ENCODE results near the gene S100A4.
A peak's percentile ranks its signal among the peaks of the same experiment; 100 is the strongest.
"Not testable (repeated sequence)": the region's sequence is repeated elsewhere in the genome, so short reads cannot be mapped to it uniquely, and the experiment has no call there.

S100A4 gene

GRCh38 chr1:153526132-153526543, 19.5 kb downstream of the S100A4 start:
- H3K27ac ChIP-seq: peak overlapping the region; percentile 98
- CTCF ChIA-PET: interaction anchor here (0.6 to 1.5 kb wide), 3 partner anchors 16 to 173 kb away, joined by 3 to 4 read pairs (median 3); no protein-coding TSS in a partner anchor
- POLR2A ChIA-PET (ENCODE audit: low non-redundant PET): interaction anchor here (0.5 to 2.7 kb wide), 5 partner anchors 9 to 108 kb away, joined by 3 to 7 read pairs (median 5); partner anchors contain the start of genes S100A2 and S100A6
- no peak for TF ChIP-seq CTCF (conservative IDR thresholded peaks at IDR 0.05; ENCODE audit: low read depth)
- peak; percentile 47 for DNase-seq (ENCODE audit: low spot score)

GRCh38 chr1:153525088-153525728, 20.4 kb downstream of the S100A4 start:
- peak overlapping the region; percentile 98 for H3K27ac ChIP-seq
- DNase-seq (ENCODE audit: low spot score): no peak
- TF ChIP-seq CTCF (conservative IDR thresholded peaks at IDR 0.05; ENCODE audit: low read depth): no peak
- CTCF ChIA-PET: no interaction called here
- POLR2A ChIA-PET (ENCODE audit: low non-redundant PET): interaction anchor here (1.3 to 2.7 kb wide), 4 partner anchors 10 to 41 kb away, joined by 3 to 7 read pairs (median 6); partner anchors contain the start of genes S100A2 and S100A6

- peak overlapping the region; percentile 54 for H3K27ac ChIP-seq
- DNase-seq (ENCODE audit: low spot score); POLR2A ChIA-PET (ENCODE audit: low non-redundant PET): not testable (repeated sequence)
- CTCF ChIA-PET: interaction anchor here (0.6 kb wide), 2 partner anchors 12 to 487 kb away, joined by 3 to 5 read pairs; no protein-coding TSS in a partner anchor
These were observed 23.1 kb downstream of the S100A4 start for GRCh38 chr1:153522353-153523048.

- CTCF ChIA-PET: interaction anchor here (1.0 kb wide), 1 partner anchor 11 kb away, joined by 3 read pairs; no protein-coding TSS in a partner anchor
- peak overlapping the region; percentile 54 for H3K27ac ChIP-seq
- DNase-seq (ENCODE audit: low spot score); POLR2A ChIA-PET (ENCODE audit: low non-redundant PET): not testable (repeated sequence)
These were observed 23.8 kb downstream of the S100A4 start for GRCh38 chr1:153521808-153522207.

- ChIA-PET POLR2A (ENCODE audit: low non-redundant PET) (no interaction called here), CTCF (interaction anchor here (1.0 kb wide), 1 partner anchor 10 kb away, joined by 3 read pairs; no protein-coding TSS in a partner anchor)
- H3K27ac ChIP-seq: peak overlapping the region; percentile 54
- TF ChIP-seq CTCF (conservative IDR thresholded peaks at IDR 0.05; ENCODE audit: low read depth): no peak
- no peak for DNase-seq (ENCODE audit: low spot score)
These were observed 24.7 kb downstream of the S100A4 start for GRCh38 chr1:153520818-153521476.

GRCh38 chr1:153520137-153520691, 25.4 kb downstream of the S100A4 start:
- POLR2A ChIA-PET (ENCODE audit: low non-redundant PET); H3K27ac ChIP-seq; DNase-seq (ENCODE audit: low spot score): not testable (repeated sequence)
- CTCF ChIA-PET: interaction anchor here (1.3 kb wide), 1 partner anchor 12 kb away, joined by 6 read pairs; no protein-coding TSS in a partner anchor

- H3K27ac ChIP-seq: 0 out of 2 replicates have a peak overlapping the region, but pooled peaks have one; percentile 15
- DNase-seq (ENCODE audit: low spot score): no peak
- POLR2A ChIA-PET (ENCODE audit: low non-redundant PET): no interaction called here
- TF ChIP-seq CTCF (conservative IDR thresholded peaks at IDR 0.05; ENCODE audit: low read depth): no peak
- CTCF ChIA-PET: interaction anchor here (1.0 to 1.3 kb wide), 2 partner anchors 13 to 99 kb away, joined by 3 to 6 read pairs; no protein-coding TSS in a partner anchor
These were observed 26.4 kb downstream of the S100A4 start for GRCh38 chr1:153519242-153519641.

All from RWPE1 (cell line).